ENCODE data around the gene TBCE. TPM values are rescaled to one million over a fixed set of nuclear protein-coding genes. Genes with fewer than 3 reads are reported as not detected.
A peak's percentile ranks its signal among the peaks of the same experiment; 100 is the strongest.

Gene TBCE
- total RNA-seq, result 5.0 TPM

- H3K4me3 ChIP-seq (ENCODE audit: low read length), result peak within 1 kb of the TSS; percentile 97
- no peaks in the 10 kb centered on the region for H3K9me3 ChIP-seq (ENCODE audit: low read depth, low read length)
- no peaks in the 10 kb centered on the region for H3K27me3 ChIP-seq (ENCODE audit: insufficient read depth, low read length)
- H3K4me1 ChIP-seq (ENCODE audit: insufficient read depth, low read length), result peaks cover 7% of the 10 kb centered on the region
Measured at GRCh38 chr1:235367000-235367908, at the start of gene TBCE. Gene TBCE (plus strand): TSS chr1:235367427. CDS start chr1:235380050, 12,623 bp downstream.

GRCh38 chr1:235319255-235319654, 48.0 kb upstream of the TBCE start:
- Histone ChIP-seq H3K4me3 (ENCODE audit: low read length) (no peak overlapping the region), H3K4me1 (ENCODE audit: insufficient read depth, low read length) (peaks cover 44% of the 10 kb centered on the region), H3K27me3 (ENCODE audit: insufficient read depth, low read length) (no peaks in the 10 kb centered on the region), H3K9me3 (ENCODE audit: low read depth, low read length) (no peaks in the 10 kb centered on the region)

GRCh38 chr1:235320521-235321179, 46.6 kb upstream of the TBCE start:
- H3K4me3 ChIP-seq (ENCODE audit: low read length), result no peak overlapping the region
- peaks cover 48% of the 10 kb centered on the region for H3K4me1 ChIP-seq (ENCODE audit: insufficient read depth, low read length)
- no peaks in the 10 kb centered on the region for H3K9me3 ChIP-seq (ENCODE audit: low read depth, low read length)
- no peaks in the 10 kb centered on the region for H3K27me3 ChIP-seq (ENCODE audit: insufficient read depth, low read length)

GRCh38 chr1:235324296-235324695, 42.9 kb upstream of the TBCE start:
- Histone ChIP-seq H3K27me3 (ENCODE audit: insufficient read depth, low read length) (no peaks in the 10 kb centered on the region), H3K9me3 (ENCODE audit: low read depth, low read length) (no peaks in the 10 kb centered on the region), H3K4me1 (ENCODE audit: insufficient read depth, low read length) (peaks cover 37% of the 10 kb centered on the region), H3K4me3 (ENCODE audit: low read length) (no peak overlapping the region)

GRCh38 chr1:235325139-235325538, 42.1 kb upstream of the TBCE start:
- no peaks in the 10 kb centered on the region for H3K9me3 ChIP-seq (ENCODE audit: low read depth, low read length)
- no peaks in the 10 kb centered on the region for H3K27me3 ChIP-seq (ENCODE audit: insufficient read depth, low read length)
- no peak overlapping the region for H3K4me3 ChIP-seq (ENCODE audit: low read length)
- H3K4me1 ChIP-seq (ENCODE audit: insufficient read depth, low read length), result peaks cover 45% of the 10 kb centered on the region

GRCh38 chr1:235325854-235326253, 41.4 kb upstream of the TBCE start:
- Histone ChIP-seq H3K4me3 (ENCODE audit: low read length) (no peak overlapping the region), H3K4me1 (ENCODE audit: insufficient read depth, low read length) (peaks cover 51% of the 10 kb centered on the region), H3K27me3 (ENCODE audit: insufficient read depth, low read length) (no peaks in the 10 kb centered on the region), H3K9me3 (ENCODE audit: low read depth, low read length) (no peaks in the 10 kb centered on the region)

- Histone ChIP-seq H3K9me3 (ENCODE audit: low read depth, low read length) (no peaks in the 10 kb centered on the region), H3K27me3 (ENCODE audit: insufficient read depth, low read length) (no peaks in the 10 kb centered on the region), H3K4me1 (ENCODE audit: insufficient read depth, low read length) (peaks cover 49% of the 10 kb centered on the region), H3K4me3 (ENCODE audit: low read length) (peak overlapping the region; percentile 95)
Measured at GRCh38 chr1:235326719-235327558, 40.3 kb upstream of the TBCE start.

- Histone ChIP-seq H3K4me3 (ENCODE audit: low read length) (peak within 1 kb of the TSS; percentile 95), H3K4me1 (ENCODE audit: insufficient read depth, low read length) (peaks cover 50% of the 10 kb centered on the region), H3K9me3 (ENCODE audit: low read depth, low read length) (no peaks in the 10 kb centered on the region), H3K27me3 (ENCODE audit: insufficient read depth, low read length) (no peaks in the 10 kb centered on the region)
Measured at GRCh38 chr1:235327559-235328270, 39.5 kb upstream of the TBCE start, which contains the start of gene ARID4B. Gene ARID4B (minus strand): TSS chr1:235328179. CDS start chr1:235326919, 1,260 bp downstream.

- Histone ChIP-seq H3K4me1 (ENCODE audit: insufficient read depth, low read length) (peaks cover 51% of the 10 kb centered on the region), H3K4me3 (ENCODE audit: low read length) (peak within 1 kb of the TSS; percentile 95), H3K9me3 (ENCODE audit: low read depth, low read length) (no peaks in the 10 kb centered on the region), H3K27me3 (ENCODE audit: insufficient read depth, low read length) (no peaks in the 10 kb centered on the region)
Measured at GRCh38 chr1:235328271-235329138, 38.7 kb upstream of the TBCE start, which contains the start of gene GGPS1. Gene GGPS1 (plus strand): TSS chr1:235328570. CDS start chr1:235335265, 6,695 bp downstream.

GRCh38 chr1:235329139-235329902, 37.9 kb upstream of the TBCE start:
- Histone ChIP-seq H3K9me3 (ENCODE audit: low read depth, low read length) (no peaks in the 10 kb centered on the region), H3K4me3 (ENCODE audit: low read length) (peak overlapping the region; percentile 60), H3K27me3 (ENCODE audit: insufficient read depth, low read length) (no peaks in the 10 kb centered on the region), H3K4me1 (ENCODE audit: insufficient read depth, low read length) (peaks cover 45% of the 10 kb centered on the region)

GRCh38 chr1:235330918-235331285, 36.3 kb upstream of the TBCE start:
- Histone ChIP-seq H3K4me1 (ENCODE audit: insufficient read depth, low read length) (peaks cover 34% of the 10 kb centered on the region), H3K27me3 (ENCODE audit: insufficient read depth, low read length) (no peaks in the 10 kb centered on the region), H3K4me3 (ENCODE audit: low read length) (no peak overlapping the region), H3K9me3 (ENCODE audit: low read depth, low read length) (no peaks in the 10 kb centered on the region)

- H3K4me1 ChIP-seq (ENCODE audit: insufficient read depth, low read length), result peaks cover 36% of the 10 kb centered on the region
- no peaks in the 10 kb centered on the region for H3K27me3 ChIP-seq (ENCODE audit: insufficient read depth, low read length)
- H3K4me3 ChIP-seq (ENCODE audit: low read length), result no peak overlapping the region
- H3K9me3 ChIP-seq (ENCODE audit: low read depth, low read length), result no peaks in the 10 kb centered on the region
Measured at GRCh38 chr1:235331401-235331800, 35.8 kb upstream of the TBCE start.

- no peaks in the 10 kb centered on the region for H3K27me3 ChIP-seq (ENCODE audit: insufficient read depth, low read length)
- no peaks in the 10 kb centered on the region for H3K9me3 ChIP-seq (ENCODE audit: low read depth, low read length)
- peaks cover 19% of the 10 kb centered on the region for H3K4me1 ChIP-seq (ENCODE audit: insufficient read depth, low read length)
- no peak overlapping the region for H3K4me3 ChIP-seq (ENCODE audit: low read length)
Measured at GRCh38 chr1:235336903-235337302, 30.3 kb upstream of the TBCE start.

Measured in mononuclear cell (primary cell).